ENCODE measurements around the gene KRT81. TPM values are rescaled to one million over a fixed set of nuclear protein-coding genes. Genes with fewer than 3 reads are reported as not detected.

The KRT81 gene
- total and polyA plus RNA-seq, 4 donors: 0.02 to 0.61 (median 0.23) TPM

- H3K4me3 ChIP-seq: no peak overlapping the region
- no peak for ATAC-seq (ENCODE audit: insufficient read depth, low FRiP score)
- H3K27ac ChIP-seq (ENCODE audit: low read depth in 1 of 2, low read length in 1 of 2): no peak overlapping the region
- no peak for DNase-seq
- H3K4me1 ChIP-seq (ENCODE audit: control insufficient read depth in 5 of 5, insufficient read depth in 5 of 5, low read length in 5 of 5): no peaks in the 10 kb centered on the region
- 63 to 66% methylated on average over 14 of the region's 14 CpGs for WGBS, 2 donors
- no peak for TF ChIP-seq CTCF (IDR thresholded peaks at IDR 0.05; ENCODE audit: control extremely low read depth, extremely low read depth)
- no peaks in the 10 kb centered on the region for H3K9me3 ChIP-seq (ENCODE audit: control insufficient read depth in 4 of 4, insufficient read depth in 3 of 4, low read length in 3 of 4)
- H3K9ac ChIP-seq (ENCODE audit: insufficient read depth in 1 of 2, low read length in 2 of 2): no peak overlapping the region
- no peaks in the 10 kb centered on the region for H3K36me3 ChIP-seq (ENCODE audit: control insufficient read depth in 4 of 4, insufficient read depth in 4 of 4, low read length in 4 of 4)
- H3K27me3 ChIP-seq (ENCODE audit: control insufficient read depth in 3 of 3, insufficient read depth in 3 of 3, low read length in 2 of 3): peaks cover 0 to 13% (median 10%) of the 10 kb centered on the region in 3 donors
Measured at GRCh38 chr12:52300796-52301691, 9.7 kb upstream of the KRT81 start.

GRCh38 chr12:52298677-52299190 lies 7.4 kb upstream of the KRT81 start:
- Histone ChIP-seq H3K9ac (ENCODE audit: insufficient read depth in 1 of 2, low read length in 2 of 2) (no peak overlapping the region), H3K27ac (ENCODE audit: low read depth in 1 of 2, low read length in 1 of 2) (no peak overlapping the region), H3K4me1 (ENCODE audit: control insufficient read depth in 5 of 5, insufficient read depth in 5 of 5, low read length in 5 of 5) (peaks cover 0 to 1% (median 0%) of the 10 kb centered on the region in 5 donors), H3K9me3 (ENCODE audit: control insufficient read depth in 4 of 4, insufficient read depth in 3 of 4, low read length in 3 of 4) (no peaks in the 10 kb centered on the region), H3K36me3 (ENCODE audit: control insufficient read depth in 4 of 4, insufficient read depth in 4 of 4, low read length in 4 of 4) (no peaks in the 10 kb centered on the region), H3K27me3 (ENCODE audit: control insufficient read depth in 3 of 3, insufficient read depth in 3 of 3, low read length in 2 of 3) (peaks cover 2 to 24% (median 10%) of the 10 kb centered on the region in 3 donors), H3K4me3 (no peak overlapping the region)
- WGBS, 2 donors: 64 to 76% methylated on average over 4 of the region's 4 CpGs
- DNase-seq (no peak), ATAC-seq (ENCODE audit: insufficient read depth, low FRiP score) (no peak)
- TF ChIP-seq CTCF (IDR thresholded peaks at IDR 0.05; ENCODE audit: control extremely low read depth, extremely low read depth): no peak

- peaks cover 6 to 42% (median 29%) of the 10 kb centered on the region in 3 donors for H3K27me3 ChIP-seq (ENCODE audit: control insufficient read depth in 3 of 3, insufficient read depth in 3 of 3, low read length in 2 of 3)
- DNase-seq (no peak), ATAC-seq (ENCODE audit: insufficient read depth, low FRiP score) (no peak)
- no peak overlapping the region for H3K27ac ChIP-seq (ENCODE audit: low read depth in 1 of 2, low read length in 1 of 2)
- peaks cover 0 to 1% (median 0%) of the 10 kb centered on the region in 5 donors for H3K4me1 ChIP-seq (ENCODE audit: control insufficient read depth in 5 of 5, insufficient read depth in 5 of 5, low read length in 5 of 5)
- H3K9ac ChIP-seq (ENCODE audit: insufficient read depth in 1 of 2, low read length in 2 of 2): no peak overlapping the region
- no peak overlapping the region for H3K4me3 ChIP-seq
- no peak for TF ChIP-seq CTCF (IDR thresholded peaks at IDR 0.05; ENCODE audit: control extremely low read depth, extremely low read depth)
- no peaks in the 10 kb centered on the region for H3K9me3 ChIP-seq (ENCODE audit: control insufficient read depth in 4 of 4, insufficient read depth in 3 of 4, low read length in 3 of 4)
- 86 to 91% methylated on average over 5 of the region's 5 CpGs for WGBS, 2 donors
- H3K36me3 ChIP-seq (ENCODE audit: control insufficient read depth in 4 of 4, insufficient read depth in 4 of 4, low read length in 4 of 4): no peaks in the 10 kb centered on the region
Measured at GRCh38 chr12:52296572-52297215, 5.4 kb upstream of the KRT81 start.
